GM21360 (cell line): ENCODE measurements around the gene RALGPS1.

ENCODE experiments used
- ATAC-seq: cut with Tn5 transposase; IDR thresholded peaks from one replicate; pipeline ENCODE4 v1.9.1; 2021; ENCODE audit warnings: mild to moderate bottlenecking, moderate library complexity; ENCODE audit not compliant: unreplicated experiment

Gene RALGPS1

DNA sequence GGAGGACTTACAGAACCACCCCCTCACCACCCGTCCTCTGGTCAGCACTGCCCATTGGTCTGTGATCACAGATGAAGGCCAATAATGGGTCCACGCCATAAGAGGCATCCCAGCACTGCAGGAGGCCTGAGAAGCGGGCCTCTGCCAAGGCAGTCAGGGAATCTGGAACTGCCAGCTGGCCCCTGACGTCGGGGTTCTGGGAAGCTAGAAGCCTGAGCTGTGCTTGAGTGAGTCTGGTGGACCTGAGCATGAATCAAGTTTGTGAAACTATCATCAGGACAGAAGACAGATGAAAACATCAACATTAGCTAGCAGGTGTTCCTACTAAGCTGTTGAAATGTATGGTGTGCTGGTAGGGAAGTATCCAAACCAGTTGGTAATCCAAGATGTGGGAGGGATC, 200.0 kb downstream of the RALGPS1 start:
- ATAC-seq: no peak

DNA sequence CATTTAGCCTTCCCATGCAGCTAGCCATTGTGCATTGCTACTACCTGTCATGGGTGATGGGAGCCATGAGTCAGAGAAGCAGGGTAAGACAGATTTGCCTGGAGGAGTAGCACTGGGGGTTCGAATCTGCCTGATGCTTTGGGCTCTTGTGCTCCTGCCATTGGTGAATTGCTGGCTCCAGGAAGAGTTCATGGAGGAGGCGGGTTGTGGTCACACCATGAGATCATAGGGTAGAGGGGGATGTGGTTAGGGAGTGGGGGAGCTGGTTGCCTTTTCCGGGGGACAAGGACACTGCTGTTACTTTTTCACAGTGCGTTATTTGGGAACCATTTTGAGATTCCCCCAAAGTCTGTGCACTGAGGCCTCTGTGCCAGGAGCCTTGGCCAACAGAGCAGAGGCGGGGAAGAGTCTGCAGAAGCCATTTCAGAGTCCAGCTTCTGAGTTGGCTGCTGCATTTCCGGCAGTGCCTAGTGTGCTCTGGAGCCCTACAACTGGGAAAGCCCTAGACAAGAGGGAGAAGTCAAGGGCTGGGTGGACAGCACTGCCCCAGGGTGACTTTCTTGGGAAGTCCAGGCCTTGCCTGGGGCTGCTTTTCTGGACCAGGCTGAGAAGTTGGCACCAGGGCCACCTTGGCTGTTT, 201.6 kb downstream of the RALGPS1 start:
- no peak for ATAC-seq

DNA sequence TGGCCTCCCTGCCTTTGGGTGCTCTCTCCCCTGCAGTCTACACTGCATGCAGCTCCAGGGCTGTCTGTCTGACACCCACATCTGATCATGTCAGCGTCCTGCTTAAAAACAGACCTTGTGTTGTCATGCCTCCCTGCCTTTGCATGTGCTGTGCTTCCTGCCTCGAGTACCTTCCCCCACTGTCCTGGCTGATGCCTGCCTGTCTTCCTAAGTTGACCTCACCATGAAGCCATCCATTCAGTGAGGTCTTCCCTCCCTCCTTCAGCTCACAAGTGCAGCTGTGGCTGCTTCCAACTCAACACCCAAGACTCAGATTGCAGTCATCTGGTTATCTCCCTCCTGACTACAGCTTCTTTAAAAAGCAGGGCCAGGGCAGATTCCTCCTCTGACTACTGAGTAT, 202.4 kb downstream of the RALGPS1 start:
- no peak for ATAC-seq

DNA sequence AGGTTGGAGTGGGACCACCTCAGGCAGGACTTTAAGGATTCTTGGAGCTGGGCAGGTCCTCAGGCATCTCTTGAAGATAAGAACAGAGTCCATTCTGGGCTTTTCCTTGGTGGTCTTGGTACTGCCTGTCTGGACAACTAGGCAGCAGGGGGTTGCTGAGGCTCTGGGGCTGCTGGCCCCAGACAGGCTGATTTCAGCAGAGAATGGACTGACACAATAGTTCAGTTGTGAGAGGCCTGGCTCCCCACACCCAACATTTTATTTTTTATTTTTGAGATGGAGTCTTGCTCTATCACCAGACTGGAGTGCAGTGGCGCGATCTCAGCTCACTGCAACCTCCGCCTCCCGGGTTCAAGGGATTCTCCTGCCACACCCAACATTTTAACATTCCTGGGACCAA, 203.2 kb downstream of the RALGPS1 start:
- no peak for ATAC-seq

DNA sequence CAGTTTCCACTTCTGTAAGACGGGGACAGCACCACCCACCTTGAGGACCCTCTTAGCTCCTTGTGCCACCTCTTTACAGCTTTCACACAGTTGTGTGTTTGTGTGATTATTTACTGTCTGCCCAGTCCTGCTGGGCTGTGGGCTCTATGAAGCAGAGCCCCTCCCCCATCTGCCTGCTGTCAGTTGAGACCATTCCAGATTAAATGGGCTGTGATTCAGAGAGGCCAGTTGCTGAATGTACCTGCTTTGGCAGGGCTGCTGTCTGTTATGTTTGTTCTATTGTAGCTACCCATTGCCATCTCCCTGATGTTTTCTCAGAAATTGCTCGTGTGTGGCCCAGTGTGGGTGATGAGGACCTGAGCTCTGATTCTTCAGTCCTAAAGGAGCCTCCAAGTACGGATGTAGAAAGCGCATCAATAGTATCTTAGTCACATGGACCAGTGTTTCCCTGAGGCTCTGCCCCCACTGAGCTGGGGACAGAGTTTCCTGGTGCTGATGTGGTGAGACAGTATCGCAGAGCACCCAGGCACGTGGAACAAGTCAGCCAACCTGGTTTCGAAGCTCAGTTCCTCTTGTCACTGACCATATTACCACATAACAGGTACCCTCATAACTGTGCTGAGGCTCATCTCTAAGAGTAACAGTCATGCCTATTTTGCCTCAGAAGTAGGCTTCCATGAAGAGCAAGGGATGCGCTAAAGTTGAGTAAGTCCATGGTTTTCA, 204.2 kb downstream of the RALGPS1 start:
- ATAC-seq: no peak

DNA sequence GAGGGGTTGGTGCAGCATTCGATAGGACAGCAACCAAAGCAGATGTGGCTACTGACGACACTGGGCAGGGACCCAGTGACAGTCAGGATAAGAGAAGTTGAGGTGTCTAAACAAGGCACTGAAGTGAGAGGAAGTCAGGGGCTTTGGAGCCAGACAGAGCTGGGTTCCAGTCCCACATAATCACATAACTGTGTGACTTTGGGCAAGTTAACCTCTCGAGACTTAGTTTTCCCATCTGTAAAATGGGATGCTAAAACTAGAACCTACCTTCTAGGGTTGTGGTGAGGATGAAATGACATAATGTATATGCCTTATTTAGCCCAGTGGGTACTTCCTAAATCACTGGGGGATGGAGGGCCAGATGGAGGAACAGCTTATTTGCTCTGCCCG, 204.7 kb downstream of the RALGPS1 start:
- no peak for ATAC-seq

DNA sequence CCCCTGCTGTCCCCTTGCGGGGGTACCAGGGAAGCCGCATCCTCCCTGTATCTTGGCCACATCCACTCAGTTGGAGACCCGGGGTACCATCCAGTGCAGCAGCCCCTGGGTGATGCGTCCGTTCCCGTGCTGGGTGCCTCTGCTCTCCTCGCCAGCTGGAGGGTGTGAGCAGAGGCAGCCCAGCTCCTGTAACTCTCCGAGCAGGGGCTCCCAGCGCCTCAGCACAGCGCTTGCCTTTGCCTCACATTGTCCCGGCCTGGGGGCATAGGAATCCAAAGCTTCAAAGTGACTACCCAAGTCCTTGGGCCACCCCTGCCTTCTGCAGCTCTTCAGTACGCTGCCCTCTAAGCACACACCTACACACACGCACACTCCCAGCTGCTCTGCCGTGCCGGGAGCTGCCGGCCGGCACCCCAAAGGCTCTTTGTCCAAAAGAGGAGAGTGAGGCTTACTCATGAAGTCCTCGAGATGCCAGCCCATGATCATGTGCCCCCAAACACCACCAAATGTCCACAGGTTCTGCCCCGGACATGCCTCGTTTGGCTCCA, 207.1 kb downstream of the RALGPS1 start:
- ATAC-seq: no peak

DNA sequence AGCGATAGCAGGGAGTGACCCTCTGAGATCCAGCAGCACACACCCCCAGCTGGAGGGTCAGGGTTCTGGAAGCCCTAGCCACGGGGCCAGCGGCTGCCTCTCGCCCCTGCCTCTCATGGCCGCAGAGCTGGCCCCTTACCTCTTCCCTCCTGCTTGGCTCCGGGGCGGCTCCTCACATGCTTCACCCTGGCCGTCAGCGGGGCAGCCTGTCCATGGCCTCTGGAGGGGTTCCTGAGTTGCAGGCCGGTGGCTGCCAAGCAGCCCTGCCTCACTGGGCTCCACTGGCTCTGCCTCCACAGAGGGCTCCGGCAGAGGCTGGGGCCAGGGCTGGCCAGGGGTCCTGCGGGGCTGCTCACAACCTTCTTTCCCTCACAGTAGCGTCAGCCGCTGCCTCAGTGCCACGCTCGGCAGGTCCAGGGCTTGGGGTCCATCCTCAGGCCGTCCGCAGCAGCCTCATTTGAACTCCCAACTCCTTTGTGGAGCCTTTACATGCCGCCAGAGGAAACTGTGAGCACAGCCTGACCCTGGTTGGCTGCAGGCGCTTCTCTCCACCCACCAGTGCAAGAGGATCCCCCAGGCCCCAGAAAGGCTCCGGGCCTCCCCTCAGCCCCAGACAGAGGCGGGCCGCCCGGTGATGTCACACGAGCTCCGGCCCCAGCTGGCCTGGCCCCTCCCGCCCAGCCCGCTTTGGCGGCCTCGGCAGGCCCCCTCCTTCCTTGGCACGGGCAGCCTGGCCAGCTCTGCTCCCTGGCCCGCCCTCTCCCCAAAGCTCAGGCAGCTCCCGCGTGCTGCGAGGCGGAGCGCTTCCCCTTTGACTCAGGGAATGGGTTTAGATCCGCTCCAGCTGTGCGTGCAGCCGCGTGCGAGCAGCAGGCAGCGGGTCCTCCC, 207.8 kb downstream of the RALGPS1 start, which contains the start of gene ANGPTL2:
Gene ANGPTL2, minus strand, starts transcription at position 460 of the 888 bp plus-strand sequence. CDS start 13,904 bp downstream, outside the sequence.
- no peak for ATAC-seq

GRCh38 chr9:127123064-127123890, 208.7 kb downstream of the RALGPS1 start:
- no peak for ATAC-seq

DNA sequence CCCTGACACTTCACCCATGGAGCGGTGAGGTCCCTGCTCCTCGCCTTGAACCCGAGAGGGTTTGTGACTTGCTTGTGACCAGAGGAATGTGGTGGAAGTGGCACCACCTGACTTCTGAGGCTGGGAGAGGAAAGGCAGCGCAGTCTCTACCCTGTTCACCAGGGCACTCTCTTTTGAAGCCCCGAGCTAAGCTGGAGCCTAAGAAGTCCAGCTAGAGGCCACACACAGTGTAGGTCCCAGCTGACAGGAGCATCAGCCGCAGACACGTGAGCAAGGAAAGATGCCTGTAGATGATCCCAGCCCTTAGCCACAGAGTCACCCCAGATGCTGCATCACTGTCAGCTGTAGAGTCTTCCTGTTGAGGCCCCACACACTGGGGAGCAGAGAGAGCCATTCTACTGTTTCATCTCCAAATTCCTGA, 209.5 kb downstream of the RALGPS1 start:
- ATAC-seq: no peak

DNA sequence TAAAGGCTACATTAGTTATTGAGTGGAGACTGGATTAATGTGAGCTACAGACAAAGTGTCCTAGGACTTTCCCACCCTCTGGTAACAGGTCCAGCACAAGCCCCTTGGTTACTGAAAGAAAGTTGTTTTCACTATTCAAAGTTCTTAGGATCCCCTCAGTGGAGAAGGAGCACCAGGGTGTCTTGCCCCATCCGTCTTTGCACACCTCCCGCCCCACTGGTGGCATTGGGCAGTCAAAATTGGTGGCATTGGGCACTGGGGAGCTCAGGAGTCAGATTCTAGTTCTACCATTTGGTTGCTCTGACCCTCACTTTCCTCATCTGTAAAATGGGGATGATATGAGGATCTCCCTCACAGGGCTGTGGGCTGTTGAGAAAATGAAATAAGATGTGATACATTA, 210.2 kb downstream of the RALGPS1 start:
- no peak for ATAC-seq

- ATAC-seq: no peak
Measured at GRCh38 chr9:127126971-127127370, 212.4 kb downstream of the RALGPS1 start.

DNA sequence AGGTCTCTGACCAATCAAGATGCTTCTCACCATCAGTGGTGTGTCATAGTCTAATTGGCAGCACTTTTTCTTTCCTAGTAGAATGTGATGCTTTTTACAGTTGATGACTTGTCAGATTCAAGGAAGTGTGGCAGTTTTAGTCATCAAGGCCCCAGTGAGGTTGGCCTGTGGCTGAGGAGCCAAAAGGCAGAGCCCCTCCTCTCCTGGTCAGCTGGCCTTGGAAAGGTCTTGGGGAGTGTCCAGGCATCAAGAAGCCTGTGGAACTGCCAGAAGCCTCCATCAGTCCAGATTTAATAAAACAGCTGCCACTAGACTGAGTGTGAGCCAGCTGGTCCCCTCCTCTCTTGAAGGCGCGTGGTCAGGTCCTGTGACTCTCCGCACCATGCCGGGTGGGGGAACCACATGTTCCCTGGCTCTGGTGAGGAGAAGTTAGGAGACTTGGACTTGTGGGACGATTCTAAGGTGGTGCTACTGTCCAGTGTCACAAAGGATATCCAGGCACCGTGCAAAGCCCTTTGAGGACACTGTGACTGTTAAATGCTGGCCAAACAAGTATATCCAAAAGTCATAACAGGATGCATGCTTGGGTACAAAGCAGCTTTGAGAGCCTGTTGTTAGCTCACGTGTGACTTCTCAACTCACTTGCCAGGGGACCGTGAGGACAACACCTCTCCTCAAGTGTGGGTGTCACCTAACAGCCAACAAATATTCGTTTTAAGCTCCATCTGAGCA, 213.9 kb downstream of the RALGPS1 start:
- ATAC-seq: no peak

GRCh38 chr9:127129073-127129717, 214.6 kb downstream of the RALGPS1 start:
- no peak for ATAC-seq

GRCh38 chr9:127129718-127130085, 215.1 kb downstream of the RALGPS1 start:
- ATAC-seq: no peak

GRCh38 chr9:127130235-127130634, 215.7 kb downstream of the RALGPS1 start:
- ATAC-seq: no peak

DNA sequence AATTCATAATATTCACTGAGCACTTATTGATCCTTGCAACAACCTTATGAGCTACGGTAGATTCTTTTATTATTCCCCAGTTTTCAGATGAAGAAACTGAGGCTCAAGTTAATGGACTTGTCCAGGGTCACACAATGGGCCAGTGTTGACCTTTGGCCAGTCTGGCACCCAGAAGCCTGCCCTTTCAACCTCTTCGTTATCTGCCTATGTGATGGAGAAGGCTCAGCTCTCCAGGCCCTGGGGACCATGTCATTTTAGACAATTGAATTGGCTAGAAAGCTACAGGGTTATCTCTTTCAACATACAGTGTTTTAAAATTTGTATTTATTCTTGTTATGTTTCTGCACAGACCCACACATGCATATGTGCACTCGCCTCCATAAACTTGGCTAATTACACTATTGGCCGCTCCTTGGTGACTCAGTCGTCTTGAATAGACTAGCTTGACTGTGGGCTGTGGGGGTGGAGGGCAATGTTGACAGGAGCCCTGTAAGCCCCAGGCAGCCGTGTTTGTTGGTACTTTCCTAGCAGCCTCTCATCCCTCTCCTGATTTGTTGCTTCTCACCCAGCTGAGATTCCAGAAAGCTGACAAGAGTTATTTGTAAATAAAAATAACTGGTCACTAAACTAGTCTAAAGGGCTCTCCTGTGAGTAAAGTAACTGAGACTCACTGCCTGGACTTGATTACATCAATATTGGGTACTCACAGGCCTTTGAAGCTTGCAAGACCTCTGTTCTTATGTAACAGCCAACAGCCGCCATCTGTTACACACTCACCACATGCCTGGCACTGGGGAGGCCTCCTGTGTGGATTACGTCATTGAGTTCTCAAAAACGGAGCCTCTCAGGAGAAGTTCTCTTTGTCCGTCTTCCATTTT, 216.3 kb downstream of the RALGPS1 start:
- ATAC-seq: no peak

- no peak for ATAC-seq
Measured at GRCh38 chr9:127131871-127132270, 217.3 kb downstream of the RALGPS1 start.
